HUDEP-2 (cell line): ENCODE results near the gene PVRIG.
"Not testable (repeated sequence)": the region's sequence is repeated elsewhere in the genome, so short reads cannot be mapped to it uniquely, and the experiment has no call there.

Experiments
- DNase-seq, 76 experiments: peaks; one replicate each; lab custom pipeline; 2025; ENCODE audit not compliant: unreplicated experiment in 76 of 76; lab: John Stamatoyannopoulos, UW

The PVRIG gene

GRCh38 chr7:100224891-100225290, 5.1 kb downstream of the PVRIG start:
- not testable (repeated sequence) for DNase-seq

GRCh38 chr7:100234660-100235317, 15.0 kb downstream of the PVRIG start:
- peak in 1 of 76 experiments; percentile 14 for DNase-seq

- DNase-seq, result not testable (repeated sequence)
Observed at GRCh38 chr7:100239975-100240374, 20.2 kb downstream of the PVRIG start.

- DNase-seq, result peak in 69 of 76 experiments; percentile 19 to 89 (median 63)
Observed at GRCh38 chr7:100243385-100243784, 23.6 kb downstream of the PVRIG start.

- not testable (repeated sequence) for DNase-seq
Observed at GRCh38 chr7:100244988-100245605, 25.3 kb downstream of the PVRIG start.

- not testable (repeated sequence) for DNase-seq
Observed at GRCh38 chr7:100246121-100246864, 26.5 kb downstream of the PVRIG start.

- DNase-seq, result not testable (repeated sequence)
Observed at GRCh38 chr7:100246865-100247137, 27.1 kb downstream of the PVRIG start.

GRCh38 chr7:100247152-100247757, 27.5 kb downstream of the PVRIG start:
- DNase-seq, result peak in 11 of 76 experiments; percentile 7 to 36 (median 13)

GRCh38 chr7:100248483-100248882, 28.7 kb downstream of the PVRIG start:
- no peak for DNase-seq

- no peak for DNase-seq
Observed at GRCh38 chr7:100257017-100257416, 37.3 kb downstream of the PVRIG start.

GRCh38 chr7:100259984-100260383, 40.2 kb downstream of the PVRIG start:
- not testable (repeated sequence) for DNase-seq

- not testable (repeated sequence) for DNase-seq
Observed at GRCh38 chr7:100262896-100263295, 43.1 kb downstream of the PVRIG start.

- not testable (repeated sequence) for DNase-seq
Observed at GRCh38 chr7:100264223-100264622, 44.5 kb downstream of the PVRIG start.

- DNase-seq, result not testable (repeated sequence)
Observed at GRCh38 chr7:100264669-100265165, 45.0 kb downstream of the PVRIG start.

- DNase-seq, result not testable (repeated sequence)
Observed at GRCh38 chr7:100265851-100266250, 46.1 kb downstream of the PVRIG start.

GRCh38 chr7:100266576-100267354, 47.0 kb downstream of the PVRIG start:
- DNase-seq, result no peak

- no peak for DNase-seq
Observed at GRCh38 chr7:100267648-100268047, 47.9 kb downstream of the PVRIG start.

- DNase-seq, result not testable (repeated sequence)
Observed at GRCh38 chr7:100268882-100269281, 49.1 kb downstream of the PVRIG start.

GRCh38 chr7:100269306-100270045, 49.7 kb downstream of the PVRIG start:
- DNase-seq, result peak in 1 of 76 experiments; percentile 31
